ENCODE data around the gene OCA2. TPM values are rescaled to one million over a fixed set of nuclear protein-coding genes. Genes with fewer than 3 reads are reported as not detected.

OCA2 gene
- total RNA-seq, 2 experiments from 2014 or later = not detected

DNA sequence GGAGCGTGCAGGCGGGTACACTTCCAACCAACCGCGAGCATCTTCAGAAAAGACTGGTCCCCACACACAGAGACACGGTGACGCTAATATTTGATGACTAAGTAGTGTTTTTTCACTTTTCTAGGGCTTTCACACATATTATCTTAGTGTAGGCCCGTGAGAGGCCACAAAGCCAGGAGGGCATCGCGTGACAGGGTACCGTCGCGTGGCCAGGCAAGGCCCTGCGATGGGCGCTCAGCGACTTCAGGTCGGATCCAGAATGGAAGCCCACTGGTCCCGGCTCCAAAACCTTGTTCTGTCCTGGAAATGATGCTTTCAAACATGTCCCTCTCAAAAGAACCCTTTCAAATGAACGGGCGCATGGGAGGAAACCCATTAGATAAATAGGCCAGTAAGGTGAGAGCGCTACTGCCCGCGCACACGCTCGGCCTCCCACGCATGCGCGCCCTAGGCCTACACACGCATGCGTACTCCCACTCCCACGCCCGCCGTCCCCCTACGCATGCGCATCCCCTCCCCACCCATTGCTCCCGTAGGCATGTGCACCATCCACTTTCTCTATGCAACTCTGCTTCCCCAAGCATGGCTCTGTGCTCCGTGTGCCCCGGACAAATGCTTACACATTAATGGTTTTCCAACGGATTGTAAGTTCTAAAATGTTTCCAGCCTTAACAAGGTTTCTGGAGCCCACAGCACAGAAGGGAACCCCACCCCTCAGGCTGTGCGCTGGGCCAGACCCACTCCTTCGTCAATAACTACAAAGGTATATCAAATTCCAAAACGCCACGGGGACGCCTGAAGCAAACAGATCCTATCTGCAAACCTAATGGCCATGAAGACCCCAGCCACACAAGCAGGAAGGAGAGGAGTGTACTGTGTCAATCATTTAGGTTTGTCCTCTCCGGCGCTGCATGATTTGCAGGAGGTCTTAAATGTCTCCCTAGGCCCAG, 72.1 kb downstream of the OCA2 start:
- intact Hi-C loops (cut with micrococcal nuclease; ENCODE audit: unreplicated experiment) = no loop called here
- H4K20me1 ChIP-seq (ENCODE audit: insufficient read depth, low read length) = no peaks in the 10 kb centered on the region
- no peak for DNase-seq (ENCODE audit: low spot score)
- no peak overlapping the region for H3K4me2 ChIP-seq (ENCODE audit: low read length)
- H3K4me3 ChIP-seq (ENCODE audit: low read depth, low read length, poor library complexity, severe bottlenecking) = no peak overlapping the region
- ChIA-PET CTCF (ENCODE audit: unreplicated experiment) (no interaction called here), POLR2A (no interaction called here)
- no peak overlapping the region for H3K27ac ChIP-seq (ENCODE audit: low read depth, low read length, poor library complexity, severe bottlenecking)
- H3K4me1 ChIP-seq (ENCODE audit: insufficient read depth, low read length, poor library complexity, severe bottlenecking) = no peaks in the 10 kb centered on the region
- no peaks in the 10 kb centered on the region for H3K9me3 ChIP-seq (ENCODE audit: low read length)
- TF ChIP-seq EZH2phosphoT487 (IDR thresholded peaks at IDR 0.05; ENCODE audit: borderline replicate concordance, low read depth, low read length) = no peak
- TF ChIP-seq, protein P1, sequence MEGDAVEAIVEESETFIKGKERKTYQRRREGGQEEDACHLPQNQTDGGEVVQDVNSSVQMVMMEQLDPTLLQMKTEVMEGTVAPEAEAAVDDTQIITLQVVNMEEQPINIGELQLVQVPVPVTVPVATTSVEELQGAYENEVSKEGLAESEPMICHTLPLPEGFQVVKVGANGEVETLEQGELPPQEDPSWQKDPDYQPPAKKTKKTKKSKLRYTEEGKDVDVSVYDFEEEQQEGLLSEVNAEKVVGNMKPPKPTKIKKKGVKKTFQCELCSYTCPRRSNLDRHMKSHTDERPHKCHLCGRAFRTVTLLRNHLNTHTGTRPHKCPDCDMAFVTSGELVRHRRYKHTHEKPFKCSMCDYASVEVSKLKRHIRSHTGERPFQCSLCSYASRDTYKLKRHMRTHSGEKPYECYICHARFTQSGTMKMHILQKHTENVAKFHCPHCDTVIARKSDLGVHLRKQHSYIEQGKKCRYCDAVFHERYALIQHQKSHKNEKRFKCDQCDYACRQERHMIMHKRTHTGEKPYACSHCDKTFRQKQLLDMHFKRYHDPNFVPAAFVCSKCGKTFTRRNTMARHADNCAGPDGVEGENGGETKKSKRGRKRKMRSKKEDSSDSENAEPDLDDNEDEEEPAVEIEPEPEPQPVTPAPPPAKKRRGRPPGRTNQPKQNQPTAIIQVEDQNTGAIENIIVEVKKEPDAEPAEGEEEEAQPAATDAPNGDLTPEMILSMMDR (conservative IDR thresholded peaks at IDR 0.05; ENCODE audit: low read length) = no peak
- H2AFZ ChIP-seq (ENCODE audit: low read length) = no peak overlapping the region
- no peaks in the 10 kb centered on the region for H3K79me2 ChIP-seq (ENCODE audit: insufficient read depth, low read depth, low read length)
- H3K9me2 ChIP-seq (ENCODE audit: insufficient read depth, low read length) = no peaks in the 10 kb centered on the region
- no TSS peak for BruUV-seq (replicated peaks)
- H3K36me3 ChIP-seq (ENCODE audit: insufficient read depth, low read length) = no peaks in the 10 kb centered on the region

DNA sequence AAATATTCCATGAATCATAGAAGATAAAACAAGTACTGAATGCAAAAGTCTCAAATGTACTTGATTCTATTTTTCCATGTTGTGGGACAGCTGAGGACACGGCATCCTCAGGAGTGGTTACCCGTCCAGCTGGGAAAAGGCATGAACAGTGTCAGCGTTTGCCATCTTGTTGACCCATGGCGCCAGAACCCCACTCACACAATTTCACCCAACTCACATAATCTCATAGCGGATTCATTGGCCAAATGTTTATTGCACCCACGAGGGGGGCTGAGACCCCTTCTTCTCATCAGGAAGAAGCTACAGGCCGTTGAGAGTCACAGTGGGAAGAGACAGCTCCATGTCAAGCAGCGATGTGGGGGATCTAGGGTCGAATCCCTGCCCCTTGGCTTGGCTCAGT, 72.9 kb downstream of the OCA2 start:
- no peak overlapping the region for H3K27ac ChIP-seq (ENCODE audit: low read depth, low read length, poor library complexity, severe bottlenecking)
- no peaks in the 10 kb centered on the region for H3K79me2 ChIP-seq (ENCODE audit: insufficient read depth, low read depth, low read length)
- CTCF ChIA-PET (ENCODE audit: unreplicated experiment) = no interaction called here
- no peaks in the 10 kb centered on the region for H4K20me1 ChIP-seq (ENCODE audit: insufficient read depth, low read length)
- no peak overlapping the region for H3K4me2 ChIP-seq (ENCODE audit: low read length)
- TF ChIP-seq EZH2phosphoT487 (IDR thresholded peaks at IDR 0.05; ENCODE audit: borderline replicate concordance, low read depth, low read length) = no peak
- TF ChIP-seq, protein P1 (conservative IDR thresholded peaks at IDR 0.05; ENCODE audit: low read length) = no peak
- H3K9me2 ChIP-seq (ENCODE audit: insufficient read depth, low read length) = no peaks in the 10 kb centered on the region
- no peaks in the 10 kb centered on the region for H3K36me3 ChIP-seq (ENCODE audit: insufficient read depth, low read length)
- H3K4me3 ChIP-seq (ENCODE audit: low read depth, low read length, poor library complexity, severe bottlenecking) = no peak overlapping the region
- intact Hi-C loops (cut with micrococcal nuclease; ENCODE audit: unreplicated experiment) = no loop called here
- POLR2A ChIA-PET = interaction anchor here (0.6 kb wide), 1 partner anchor 22 kb away, joined by 3 read pairs; no protein-coding TSS in a partner anchor
- H3K4me1 ChIP-seq (ENCODE audit: insufficient read depth, low read length, poor library complexity, severe bottlenecking) = no peaks in the 10 kb centered on the region
- DNase-seq (ENCODE audit: low spot score) = no peak
- no TSS peak for BruUV-seq (replicated peaks)
- H3K9me3 ChIP-seq (ENCODE audit: low read length) = no peaks in the 10 kb centered on the region
- H2AFZ ChIP-seq (ENCODE audit: low read length) = no peak overlapping the region

DNA sequence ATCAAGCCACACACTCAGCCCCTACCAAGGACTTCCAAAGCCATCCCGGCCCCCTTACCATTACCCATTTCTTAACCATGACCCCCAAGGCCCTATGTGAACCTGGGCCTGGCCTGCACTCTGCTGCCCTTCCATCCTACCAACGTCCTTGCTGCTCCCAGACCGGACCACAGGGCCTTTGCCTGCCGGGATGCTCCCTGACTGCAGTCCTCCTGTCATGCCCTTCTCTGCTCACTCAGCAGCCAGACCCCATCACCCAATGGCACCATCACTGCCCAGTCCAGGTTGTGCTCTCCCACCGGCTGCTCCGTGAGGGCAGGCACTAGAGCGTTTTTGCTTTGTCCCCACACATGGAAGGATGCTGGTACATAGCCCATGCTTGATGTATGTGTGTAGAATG, 73.7 kb downstream of the OCA2 start:
- ChIA-PET CTCF (ENCODE audit: unreplicated experiment) (no interaction called here), POLR2A (no interaction called here)
- no peaks in the 10 kb centered on the region for H3K9me3 ChIP-seq (ENCODE audit: low read length)
- no peak overlapping the region for H2AFZ ChIP-seq (ENCODE audit: low read length)
- BruUV-seq (replicated peaks) = no TSS peak
- H3K27ac ChIP-seq (ENCODE audit: low read depth, low read length, poor library complexity, severe bottlenecking) = no peak overlapping the region
- no peak for TF ChIP-seq EZH2phosphoT487 (IDR thresholded peaks at IDR 0.05; ENCODE audit: borderline replicate concordance, low read depth, low read length)
- TF ChIP-seq, protein P1 (conservative IDR thresholded peaks at IDR 0.05; ENCODE audit: low read length) = no peak
- no peaks in the 10 kb centered on the region for H4K20me1 ChIP-seq (ENCODE audit: insufficient read depth, low read length)
- no peaks in the 10 kb centered on the region for H3K4me1 ChIP-seq (ENCODE audit: insufficient read depth, low read length, poor library complexity, severe bottlenecking)
- H3K4me2 ChIP-seq (ENCODE audit: low read length) = no peak overlapping the region
- H3K4me3 ChIP-seq (ENCODE audit: low read depth, low read length, poor library complexity, severe bottlenecking) = no peak overlapping the region
- H3K36me3 ChIP-seq (ENCODE audit: insufficient read depth, low read length) = no peaks in the 10 kb centered on the region
- H3K79me2 ChIP-seq (ENCODE audit: insufficient read depth, low read depth, low read length) = no peaks in the 10 kb centered on the region
- intact Hi-C loops (cut with micrococcal nuclease; ENCODE audit: unreplicated experiment) = no loop called here
- H3K9me2 ChIP-seq (ENCODE audit: insufficient read depth, low read length) = no peaks in the 10 kb centered on the region
- DNase-seq (ENCODE audit: low spot score) = no peak
